ENCODE measurements around the gene AQP1.

The AQP1 gene

GRCh38 chr7:30911561-30911969 lies at the start of gene AQP1:
Gene AQP1 (plus strand): TSS chr7:30911853. CDS start chr7:30911910, 57 bp downstream.
- DNase-seq (ENCODE audit: low read depth in 2 of 2): no peak

GRCh38 chr7:30862995-30863705 lies 48.5 kb upstream of the AQP1 start:
- DNase-seq (ENCODE audit: low read depth in 2 of 2): no peak

GRCh38 chr7:30863706-30864035 lies 48.0 kb upstream of the AQP1 start:
- DNase-seq (ENCODE audit: low read depth in 2 of 2): no peak

- DNase-seq (ENCODE audit: low read depth in 2 of 2): no peak
Measured at GRCh38 chr7:30864101-30864500, 47.6 kb upstream of the AQP1 start.

GRCh38 chr7:30865076-30865475 lies 46.6 kb upstream of the AQP1 start:
- no peak for DNase-seq (ENCODE audit: low read depth in 2 of 2)

- no peak for DNase-seq (ENCODE audit: low read depth in 2 of 2)
Measured at GRCh38 chr7:30865821-30866220, 45.8 kb upstream of the AQP1 start.

- no peak for DNase-seq (ENCODE audit: low read depth in 2 of 2)
Measured at GRCh38 chr7:30866939-30867338, 44.7 kb upstream of the AQP1 start.

- DNase-seq (ENCODE audit: low read depth in 2 of 2): no peak
Measured at GRCh38 chr7:30867483-30867882, 44.2 kb upstream of the AQP1 start.

- DNase-seq (ENCODE audit: low read depth in 2 of 2): no peak
Measured at GRCh38 chr7:30869794-30870611, 41.6 kb upstream of the AQP1 start.

- no peak for DNase-seq (ENCODE audit: low read depth in 2 of 2)
Measured at GRCh38 chr7:30870821-30871518, 40.7 kb upstream of the AQP1 start.

- no peak for DNase-seq (ENCODE audit: low read depth in 2 of 2)
Measured at GRCh38 chr7:30871655-30872054, 40.0 kb upstream of the AQP1 start.

GRCh38 chr7:30873207-30873606 lies 38.4 kb upstream of the AQP1 start:
- no peak for DNase-seq (ENCODE audit: low read depth in 2 of 2)

- DNase-seq (ENCODE audit: low read depth in 2 of 2): no peak
Measured at GRCh38 chr7:30873656-30874055, 38.0 kb upstream of the AQP1 start.

GRCh38 chr7:30874656-30875302 lies 36.9 kb upstream of the AQP1 start:
- no peak for DNase-seq (ENCODE audit: low read depth in 2 of 2)

- no peak for DNase-seq (ENCODE audit: low read depth in 2 of 2)
Measured at GRCh38 chr7:30877015-30877769, 34.5 kb upstream of the AQP1 start.

GRCh38 chr7:30877993-30878392 lies 33.7 kb upstream of the AQP1 start:
- DNase-seq (ENCODE audit: low read depth in 2 of 2): no peak

GRCh38 chr7:30879139-30880124 lies 32.2 kb upstream of the AQP1 start:
- no peak for DNase-seq (ENCODE audit: low read depth in 2 of 2)

GRCh38 chr7:30880125-30880720 lies 31.4 kb upstream of the AQP1 start:
- DNase-seq (ENCODE audit: low read depth in 2 of 2): no peak

GRCh38 chr7:30880941-30881340 lies 30.7 kb upstream of the AQP1 start:
- no peak for DNase-seq (ENCODE audit: low read depth in 2 of 2)

- DNase-seq (ENCODE audit: low read depth in 2 of 2): no peak
Measured at GRCh38 chr7:30881448-30881847, 30.2 kb upstream of the AQP1 start.

Measured in stimulated activated CD8-positive, alpha-beta memory T cell treated with anti-CD3 and anti-CD28 coated beads, Interleukin-7, amount 100 ng/mL, for 4 hours (primary cell).